Right renal cortex interstitium (tissue), 3 donors: ENCODE results near the gene SERINC4. TPM values are rescaled to one million over a fixed set of nuclear protein-coding genes. Genes with fewer than 3 reads are reported as not detected.

Experiments
- DNase-seq, 3 donors: peaks; one replicate each; pipeline ENCODE4 v3.0.0-alpha.2; 2013; ENCODE audit warnings: low read depth in 3 of 3, low spot score in 2 of 3
- polyA plus RNA-seq, 3 donors: library from polyadenylated mRNA; unstranded; fragments of 120-200 nt; gene quantifications; one replicate each; pipeline ENCODE4 v1.2.1, GENCODE V29; 2013; ENCODE audit not compliant: insufficient read length in 3 of 3

SERINC4 gene
- polyA plus RNA-seq, 3 donors: 0.23 TPM; not detected in 2

DNA sequence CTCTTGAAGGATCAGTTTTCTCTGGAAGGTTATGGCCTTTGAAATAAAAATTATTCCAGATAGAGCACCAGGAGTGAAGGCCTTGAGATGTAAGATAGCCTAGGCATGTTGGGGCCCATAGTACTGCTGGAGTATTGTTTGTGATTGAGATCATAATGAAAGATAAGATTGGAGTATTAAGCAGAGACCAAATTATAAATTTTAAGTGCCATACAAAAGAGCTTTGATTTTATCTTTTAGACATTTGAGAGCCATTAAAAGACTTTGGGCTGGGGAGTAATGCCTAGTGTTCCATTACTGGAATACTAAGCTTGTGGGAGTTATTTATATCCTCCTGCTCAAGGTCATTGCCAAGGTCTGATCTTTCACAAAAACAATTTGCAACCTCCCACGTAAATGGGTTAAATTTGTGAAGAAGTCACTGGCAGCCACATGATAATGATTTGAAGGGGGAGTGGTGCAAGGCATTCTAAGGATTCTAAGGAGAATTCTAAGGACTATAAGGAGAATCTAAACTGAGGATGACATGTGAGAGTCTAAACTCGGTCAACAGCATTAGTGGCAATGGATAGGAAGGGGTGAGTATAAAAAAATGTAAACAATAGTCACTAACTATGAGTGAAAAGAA is 36.1 kb downstream of the SERINC4 start:
- no peak for DNase-seq

DNA sequence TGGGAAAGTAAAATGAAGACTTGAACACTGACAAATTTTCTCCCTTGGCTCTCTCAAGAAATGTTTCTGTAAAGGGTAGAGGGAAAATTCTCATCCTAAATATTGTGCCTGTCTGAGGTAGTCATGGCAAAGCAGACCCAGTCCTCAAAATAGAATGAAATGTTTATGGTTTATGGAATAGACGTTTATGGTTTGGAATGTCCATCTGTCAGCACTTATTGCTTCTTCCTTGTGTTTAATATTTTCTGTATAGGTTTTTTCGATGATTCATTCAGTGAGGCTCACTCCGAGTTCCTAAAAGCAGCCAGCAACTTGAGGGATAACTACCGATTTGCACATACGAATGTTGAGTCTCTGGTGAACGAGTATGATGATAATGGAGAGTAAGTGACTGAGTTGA is 37.2 kb downstream of the SERINC4 start:
- DNase-seq: no peak

DNA sequence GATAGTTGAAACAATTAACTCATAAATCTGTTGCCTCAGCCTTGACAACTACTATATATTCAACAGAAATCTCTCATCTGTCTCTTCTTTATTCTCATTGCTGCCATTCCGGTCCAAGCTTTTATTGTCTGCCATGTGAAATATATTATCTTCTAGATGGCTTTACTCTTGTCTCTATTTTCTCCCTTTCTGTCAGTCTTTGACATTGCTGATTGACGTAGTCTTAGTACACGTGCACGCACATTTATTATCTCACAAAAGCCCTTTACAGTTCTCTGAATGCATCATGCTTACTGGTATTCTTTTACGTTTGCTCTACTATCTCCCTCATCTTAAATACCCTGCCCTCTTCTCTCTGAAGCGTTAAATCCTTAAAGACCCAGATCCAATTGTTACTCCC is 48.1 kb downstream of the SERINC4 start:
- no peak for DNase-seq

DNA sequence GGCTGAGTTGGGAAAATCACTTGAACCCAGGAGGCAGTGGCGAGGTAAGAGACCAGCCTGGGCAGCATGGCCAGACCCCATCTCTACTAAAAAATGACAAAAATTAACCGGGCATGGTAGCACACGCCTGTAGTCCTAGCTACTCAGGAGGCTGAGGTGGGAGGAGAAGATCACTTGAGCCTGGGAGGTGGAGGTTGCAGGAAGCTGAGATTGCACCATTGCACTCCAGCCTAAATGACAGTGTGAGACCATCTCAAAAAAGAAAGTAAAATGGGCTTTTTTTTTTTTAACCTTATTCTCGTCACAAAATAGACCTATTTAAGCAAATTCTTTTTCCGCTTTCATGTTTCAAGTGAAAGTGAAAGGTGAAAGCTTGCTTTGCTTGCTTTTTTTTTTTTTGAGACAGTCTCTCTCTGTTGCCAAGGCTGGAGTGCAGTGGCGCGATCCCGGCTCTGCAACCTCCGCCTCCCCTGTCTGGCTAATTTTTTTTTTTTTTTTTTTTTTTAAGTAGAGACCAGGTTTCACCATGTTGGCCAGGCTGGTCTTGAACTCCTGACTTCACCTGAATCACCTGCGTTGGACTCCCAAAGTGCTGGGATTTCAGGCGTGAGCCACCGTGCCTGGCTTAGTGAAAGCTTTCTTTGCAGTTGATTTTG is 50.2 kb downstream of the SERINC4 start:
- DNase-seq: no peak

DNA sequence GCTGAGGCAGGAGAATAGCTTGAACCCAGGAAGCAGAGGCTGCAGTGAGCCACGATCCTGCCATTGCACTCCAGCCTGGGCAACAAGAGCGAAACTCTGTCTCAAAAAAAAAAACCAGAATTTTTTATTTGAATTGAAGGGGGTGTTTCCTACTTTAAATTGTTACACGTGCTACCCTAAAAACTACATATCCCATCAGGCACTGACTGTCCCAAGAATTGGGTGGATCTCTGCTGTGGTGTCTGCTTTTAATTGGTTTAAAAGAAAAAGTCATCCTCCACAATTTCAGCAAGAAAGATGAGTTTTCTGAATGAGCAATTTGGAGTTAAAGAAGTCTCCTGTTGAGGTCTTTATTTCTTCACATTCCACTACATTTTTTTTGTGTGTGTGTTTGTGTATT is 51.6 kb downstream of the SERINC4 start:
- no peak for DNase-seq

DNA sequence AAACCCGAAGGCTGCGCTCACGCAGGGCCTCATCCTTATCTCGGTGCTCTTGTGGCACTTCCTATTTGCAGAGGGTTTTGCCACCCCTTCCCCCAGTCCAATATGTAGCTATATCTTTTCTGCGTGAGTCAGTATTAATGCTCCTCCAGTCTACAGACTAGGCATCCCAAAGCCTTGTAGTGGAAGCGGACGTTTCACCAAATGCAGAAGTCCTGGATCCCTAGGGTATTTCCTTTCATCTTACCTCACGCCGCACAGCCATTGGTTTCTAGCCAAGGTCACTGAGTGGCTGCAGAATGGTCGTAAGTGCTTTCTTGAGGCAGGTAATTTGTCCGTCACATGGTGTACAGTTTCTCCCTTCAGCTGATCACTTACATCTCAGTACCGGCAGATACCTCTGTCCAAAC is 53.1 kb downstream of the SERINC4 start:
- peak; percentile 6 to 20 (median 17) for DNase-seq

DNA sequence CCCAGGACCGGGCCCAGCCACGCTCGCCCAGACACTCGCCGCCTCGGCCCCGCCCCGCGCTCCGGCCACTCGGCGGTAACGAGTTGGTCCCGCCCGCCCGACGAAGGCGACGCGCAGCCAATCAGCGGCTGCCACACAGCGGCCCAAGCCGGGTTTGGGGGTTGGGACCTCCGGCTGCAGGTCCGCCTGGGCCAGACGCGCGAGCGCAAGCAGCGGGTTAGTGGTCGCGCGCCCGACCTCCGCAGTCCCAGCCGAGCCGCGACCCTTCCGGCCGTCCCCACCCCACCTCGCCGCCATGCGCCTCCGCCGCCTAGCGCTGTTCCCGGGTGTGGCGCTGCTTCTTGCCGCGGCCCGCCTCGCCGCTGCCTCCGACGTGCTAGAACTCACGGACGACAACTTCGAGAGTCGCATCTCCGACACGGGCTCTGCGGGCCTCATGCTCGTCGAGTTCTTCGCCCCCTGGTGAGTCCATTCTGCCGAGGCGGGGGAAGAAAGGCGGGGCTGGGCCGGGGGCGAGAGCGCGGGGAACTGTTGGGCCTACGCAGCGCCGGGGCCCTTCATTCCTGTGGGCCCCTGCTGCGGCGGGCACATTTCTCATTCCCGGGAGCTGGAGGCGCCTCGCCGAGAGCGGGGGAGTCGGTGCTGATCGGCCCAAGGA is 53.6 kb downstream of the SERINC4 start, which contains the start of gene PDIA3:
TSS of gene PDIA3 (plus strand) at position 194 of the 658 bp plus-strand sequence. CDS start at position 296, 102 bp downstream.
- DNase-seq: peak; percentile 77 to 84 (median 81)

Other genes with a start within 250 kb of the SERINC4 start
- 10 to 100 TPM; 18.6 to 23.0 (median 22.3) TPM for gene PPIP5K1, start 210.0 kb downstream of the SERINC4 start, polyA plus RNA-seq
- gene CKMT1B, start 206.2 kb downstream of the SERINC4 start, polyA plus RNA-seq: 1 to 10 TPM; 1.6 to 4.0 (median 2.6) TPM
- gene STRC, start 181.4 kb downstream of the SERINC4 start, polyA plus RNA-seq: under 1 TPM; 0.28 to 0.59 (median 0.47) TPM
- gene CATSPER2, start 151.4 kb downstream of the SERINC4 start, polyA plus RNA-seq: 1 to 10 TPM; 1.5 to 4.0 (median 3.6) TPM
- 1 to 10 TPM; 1.0 to 3.8 (median 1.9) TPM for gene CKMT1A, start 106.4 kb downstream of the SERINC4 start, polyA plus RNA-seq
- 100 to 1,000 TPM; 624 to 664 (median 661) TPM for gene PDIA3, start 53.8 kb downstream of the SERINC4 start, polyA plus RNA-seq
- 1 to 10 TPM; 3.9 to 4.6 (median 4.1) TPM for gene ELL3, start 23.3 kb downstream of the SERINC4 start, polyA plus RNA-seq
- gene SERF2, start 7.9 kb downstream of the SERINC4 start, polyA plus RNA-seq: 100 to 1,000 TPM; 559 to 719 (median 653) TPM
- gene HYPK, start 379 bp upstream of the SERINC4 start, polyA plus RNA-seq: 10 to 100 TPM; 13.5 to 17.2 (median 16.9) TPM
- gene MFAP1, start 24.5 kb upstream of the SERINC4 start, polyA plus RNA-seq: 10 to 100 TPM; 74.1 to 81.8 (median 75.2) TPM
- 10 to 100 TPM; 13.3 to 19.4 (median 16.8) TPM for gene WDR76, start 26.8 kb upstream of the SERINC4 start, polyA plus RNA-seq